Activated CD8-positive, alpha-beta T cell treated with anti-CD3 and anti-CD28 coated beads for 36 hours (primary cell): ENCODE results near the gene RNF220. TPM values are rescaled to one million over a fixed set of nuclear protein-coding genes. Genes with fewer than 3 reads are reported as not detected.

ENCODE experiments used
- ATAC-seq: fragments of 200-7000 bp; cut with Tn5 transposase; one replicate; pipeline ENCODE4 v1.10.0; 2021; ENCODE audit warnings: mild to moderate bottlenecking, moderate library complexity
- CTCF ChIA-PET: fragments of 350-600 bp; sonication (Branson Sonifier 250); formaldehyde crosslinking; loops from one replicate; lab custom pipeline; 2021; ENCODE audit warnings: antibody characterized with exemption; lab: Charles Lee
- POLR2A ChIA-PET: fragments of 350-600 bp; sonication (Branson Sonifier 250); formaldehyde crosslinking; loops from one replicate; lab custom pipeline; 2021; ENCODE audit warnings: antibody characterized with exemption; lab: Charles Lee
- DNase-seq: peaks from one replicate; pipeline ENCODE4 v3.0.0-alpha.2; 2020
- H3K27ac Mint-ChIP-seq: one replicate; pipeline ENCODE4 v1.8.0; 2021; ENCODE audit warnings: mild to moderate bottlenecking, mixed read lengths
- H3K27me3 Mint-ChIP-seq: one replicate; pipeline ENCODE4 v1.8.0; 2021; ENCODE audit warnings: mixed read lengths
- H3K36me3 Mint-ChIP-seq: one replicate; pipeline ENCODE4 v1.8.0; 2021; ENCODE audit warnings: low read depth, mixed read lengths
- H3K4me1 Mint-ChIP-seq: one replicate; pipeline ENCODE4 v1.8.0; 2021; ENCODE audit warnings: low read depth, mixed read lengths
- H3K4me3 Mint-ChIP-seq: one replicate; pipeline ENCODE4 v1.8.0; 2021; ENCODE audit warnings: mild to moderate bottlenecking, moderate library complexity, mixed read lengths
- H3K9me3 Mint-ChIP-seq: one replicate; pipeline ENCODE4 v1.8.0; 2021; ENCODE audit warnings: mixed read lengths
- CTCF ChIP-seq: fragments of 200-600 bp; IDR thresholded peaks from one replicate; pipeline ENCODE4 v1.8.0; 2022; ENCODE audit warnings: antibody characterized with exemption, mild to moderate bottlenecking
- intact Hi-C: fragments of 100-400 bp; cut with micrococcal nuclease; formaldehyde crosslinking; loops from one replicate; pipeline ENCODE4 v1.10.0; 2022
- total RNA-seq, 2 experiments: library from RNA; stranded (reverse); gene quantifications; one replicate each; pipeline ENCODE4 v1.2.3, GENCODE V29; 2021

The RNF220 gene
- total RNA-seq, 2 experiments from 2014 or later, result 71.9 to 79.1 TPM

DNA sequence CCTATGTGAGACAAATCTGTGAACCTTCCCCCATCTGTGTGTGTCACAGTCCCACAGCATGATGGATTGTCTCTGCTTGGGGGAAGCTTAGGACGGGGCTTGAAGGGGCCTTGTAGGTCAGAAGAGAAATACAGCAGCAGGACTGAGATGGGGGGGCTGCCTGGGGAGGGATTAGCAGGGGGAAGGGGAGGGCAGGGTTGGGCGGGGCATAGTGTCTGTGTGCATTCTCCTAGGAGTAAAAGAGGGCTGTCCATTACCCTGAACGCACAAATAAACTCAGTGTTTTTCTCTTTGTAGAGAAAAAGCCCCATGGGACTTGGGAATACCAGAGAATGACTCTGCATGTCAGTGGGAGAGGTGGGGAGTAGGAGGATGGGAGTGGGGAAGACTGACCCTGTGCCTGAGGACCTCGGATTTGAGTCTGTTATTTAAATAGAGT is 16.4 kb downstream of the RNF220 start:
- Mint-ChIP-seq H3K9me3 (no peaks in the 10 kb centered on the region), H3K4me3 (no peak overlapping the region), H3K4me1 (peaks cover 8% of the 10 kb centered on the region), H3K36me3 (no peaks in the 10 kb centered on the region), H3K27ac (no peak overlapping the region), H3K27me3 (peaks cover 63% of the 10 kb centered on the region)
- intact Hi-C loops, result no loop called here
- DNase-seq, result no peak
- CTCF ChIA-PET, result interaction anchor here (1.5 kb wide), 1 partner anchor 13 kb away, joined by 5 read pairs; no protein-coding TSS in a partner anchor
- no peak for TF ChIP-seq CTCF
- POLR2A ChIA-PET, result interaction anchor here (0.6 kb wide), 1 partner anchor 80 kb away, joined by 3 read pairs; no protein-coding TSS in a partner anchor
- no peak for ATAC-seq

GRCh38 chr1:44422161-44422560 is 17.1 kb downstream of the RNF220 start:
- POLR2A ChIA-PET, result interaction anchor here (0.6 kb wide), 1 partner anchor 80 kb away, joined by 3 read pairs; no protein-coding TSS in a partner anchor

DNA sequence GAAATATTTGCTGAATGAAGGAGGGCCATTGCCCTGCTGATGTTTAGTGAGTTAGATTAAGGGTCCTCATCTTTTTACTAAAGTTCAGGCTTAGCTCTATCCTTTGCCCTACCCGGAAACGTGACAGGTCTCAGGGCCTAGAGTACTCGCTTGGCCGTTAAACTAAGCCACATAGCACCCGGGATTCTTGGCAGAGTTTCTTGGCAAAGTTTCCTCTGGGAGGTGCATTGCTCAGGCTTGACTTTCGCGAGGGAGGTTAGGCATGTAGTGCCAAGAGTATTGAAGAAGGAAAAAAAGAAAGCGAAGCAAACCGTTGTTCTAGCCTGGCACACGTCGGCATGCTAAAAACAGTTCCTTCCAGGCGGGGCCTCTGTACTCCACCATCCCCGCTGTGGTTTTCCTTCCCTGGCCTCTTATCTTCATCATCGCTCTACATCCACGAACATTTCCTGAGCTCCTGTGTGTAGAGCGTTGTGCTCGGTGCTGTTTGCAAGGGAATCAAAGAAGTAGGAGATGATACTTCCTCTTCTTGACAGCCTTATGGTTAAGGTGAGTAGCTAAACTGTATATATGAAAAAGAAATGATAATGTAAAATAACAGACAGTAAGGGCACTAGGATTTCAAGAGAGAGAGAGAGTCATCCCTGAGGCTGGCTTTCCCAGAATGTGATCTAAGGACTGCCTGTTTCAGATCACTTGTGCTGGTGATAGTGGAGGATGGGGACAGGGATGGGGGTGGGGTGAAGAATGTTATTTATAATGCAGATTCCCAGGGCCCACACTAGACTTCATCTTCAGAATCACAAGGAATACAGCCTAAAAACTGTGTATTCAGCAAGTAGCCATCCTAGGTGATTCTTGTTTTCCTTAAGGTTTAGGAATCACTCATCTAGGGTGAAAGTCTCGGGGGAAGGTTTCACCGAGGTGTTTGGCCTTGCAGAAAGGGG is 18.8 kb downstream of the RNF220 start:
- ChIA-PET POLR2A (no interaction called here), CTCF (interaction anchor here (0.9 to 2.1 kb wide), 2 partner anchors 148 to 417 kb away, joined by 3 to 7 read pairs; no protein-coding TSS in a partner anchor)
- Mint-ChIP-seq H3K4me3 (no peak overlapping the region), H3K9me3 (no peaks in the 10 kb centered on the region), H3K36me3 (no peaks in the 10 kb centered on the region), H3K27ac (no peak overlapping the region), H3K4me1 (peaks cover 5% of the 10 kb centered on the region), H3K27me3 (peaks cover 57% of the 10 kb centered on the region)
- intact Hi-C loops, result no loop called here
- no peak for TF ChIP-seq CTCF
- ATAC-seq (no peak), DNase-seq (no peak)

More at GRCh38 chr1:44422161-44422560, 17.1 kb downstream of the RNF220 start:
- no peak for TF ChIP-seq CTCF
- Mint-ChIP-seq H3K4me3 (no peak overlapping the region), H3K27ac (no peak overlapping the region), H3K27me3 (peaks cover 60% of the 10 kb centered on the region), H3K36me3 (no peaks in the 10 kb centered on the region), H3K9me3 (no peaks in the 10 kb centered on the region), H3K4me1 (peaks cover 7% of the 10 kb centered on the region)
- ATAC-seq (no peak), DNase-seq (no peak)
- CTCF ChIA-PET, result interaction anchor here (1.5 kb wide), 1 partner anchor 13 kb away, joined by 5 read pairs; no protein-coding TSS in a partner anchor
- intact Hi-C loops, result no loop called here

DNA sequence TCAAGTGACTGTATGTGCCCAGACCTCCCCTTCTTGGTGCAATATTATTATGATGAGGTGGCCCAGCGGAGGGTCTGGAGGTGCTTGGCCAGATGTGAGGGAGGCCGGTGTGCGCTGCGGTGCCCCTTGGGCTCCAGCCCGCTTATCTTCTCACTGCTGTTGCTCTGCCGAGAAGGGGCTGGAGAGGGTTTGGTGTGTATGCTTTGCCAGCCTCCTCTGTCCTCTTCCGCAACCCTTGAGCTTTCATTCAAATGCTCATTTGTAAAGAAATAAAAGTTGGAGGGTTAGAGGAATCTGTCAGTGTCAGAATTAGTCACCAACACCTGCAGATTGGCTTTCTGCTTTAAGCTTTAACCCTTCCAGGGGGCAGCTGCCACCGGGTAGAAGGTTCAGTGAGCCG is 19.7 kb downstream of the RNF220 start:
- DNase-seq (no peak), ATAC-seq (no peak)
- Mint-ChIP-seq H3K27ac (no peak overlapping the region), H3K4me3 (no peak overlapping the region), H3K27me3 (peaks cover 58% of the 10 kb centered on the region), H3K9me3 (no peaks in the 10 kb centered on the region), H3K36me3 (no peaks in the 10 kb centered on the region), H3K4me1 (peaks cover 5% of the 10 kb centered on the region)
- no peak for TF ChIP-seq CTCF
- ChIA-PET CTCF (interaction anchor here (0.9 to 2.1 kb wide), 3 partner anchors 47 to 184 kb away, joined by 3 to 7 read pairs (median 4); no protein-coding TSS in a partner anchor), POLR2A (no interaction called here)
- intact Hi-C loops, result no loop called here
